IgD-negative memory B cell (primary cell): ENCODE measurements around the gene EIPR1. TPM values are rescaled to one million over a fixed set of nuclear protein-coding genes. Genes with fewer than 3 reads are reported as not detected.

Experiments used
- H3K27ac Mint-ChIP-seq, 3 donors: one replicate each; pipeline ENCODE4 v1.8.0; 2020 to 2022; ENCODE audit warnings: mild to moderate bottlenecking in 3 of 3, mixed read lengths in 3 of 3, moderate library complexity in 1 of 3
- H3K27me3 Mint-ChIP-seq: one replicate; pipeline ENCODE4 v1.8.0; 2021; ENCODE audit warnings: mixed read lengths
- H3K36me3 Mint-ChIP-seq: one replicate; pipeline ENCODE4 v1.8.0; 2020; ENCODE audit warnings: mild to moderate bottlenecking, mixed read lengths
- H3K4me1 Mint-ChIP-seq, 3 donors: one replicate each; pipeline ENCODE4 v1.8.0; 2020 to 2022; ENCODE audit warnings: mixed read lengths in 3 of 3, mild to moderate bottlenecking in 1 of 3
- H3K4me3 Mint-ChIP-seq, 4 donors: one replicate each; pipeline ENCODE4 v1.8.0; 2020 to 2022; ENCODE audit warnings: mild to moderate bottlenecking in 4 of 4, mixed read lengths in 4 of 4, moderate library complexity in 3 of 4
- H3K9me3 Mint-ChIP-seq, 3 donors: one replicate each; pipeline ENCODE4 v1.8.0; 2020 to 2021; ENCODE audit warnings: mixed read lengths in 3 of 3, mild to moderate bottlenecking in 1 of 3
- polyA plus RNA-seq: library from polyadenylated mRNA; unstranded; fragments of 300-500 nt; fragmentation: Illumina TruSeq; gene quantifications from one replicate; pipeline ENCODE4 v1.2.3, GENCODE V29; 2021

Gene EIPR1
- polyA plus RNA-seq, 1 donor from 2014 or later: 41.5 TPM

DNA sequence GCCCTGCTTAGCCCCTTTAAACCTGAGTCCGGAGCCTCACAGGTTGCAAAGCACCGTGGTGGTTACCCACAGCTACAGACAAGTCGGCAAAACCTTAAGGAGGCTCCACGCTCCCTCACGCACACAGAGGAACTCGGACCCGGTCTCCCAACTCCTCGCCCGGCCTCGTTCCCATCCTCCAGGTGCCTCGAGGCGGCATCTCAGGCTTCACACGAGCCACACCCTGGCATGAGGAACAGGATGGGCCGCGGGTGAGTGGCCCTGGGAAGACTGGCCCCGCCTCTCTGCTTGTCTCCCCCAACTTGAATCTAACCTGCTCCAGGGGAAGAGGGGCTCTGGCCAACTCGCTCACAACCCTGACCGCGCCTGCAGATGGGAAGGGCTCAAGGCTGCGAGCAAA lies 97.4 kb downstream of the EIPR1 start:
- peaks cover 18% of the 10 kb centered on the region for H3K36me3 Mint-ChIP-seq
- no peaks in the 10 kb centered on the region for H3K27me3 Mint-ChIP-seq
- H3K4me3 Mint-ChIP-seq: no peak overlapping the region
- H3K4me1 Mint-ChIP-seq: peaks cover 0 to 6% (median 0%) of the 10 kb centered on the region in 3 donors
- no peak overlapping the region for H3K27ac Mint-ChIP-seq
- peaks cover 3 to 10% (median 3%) of the 10 kb centered on the region in 3 donors for H3K9me3 Mint-ChIP-seq

DNA sequence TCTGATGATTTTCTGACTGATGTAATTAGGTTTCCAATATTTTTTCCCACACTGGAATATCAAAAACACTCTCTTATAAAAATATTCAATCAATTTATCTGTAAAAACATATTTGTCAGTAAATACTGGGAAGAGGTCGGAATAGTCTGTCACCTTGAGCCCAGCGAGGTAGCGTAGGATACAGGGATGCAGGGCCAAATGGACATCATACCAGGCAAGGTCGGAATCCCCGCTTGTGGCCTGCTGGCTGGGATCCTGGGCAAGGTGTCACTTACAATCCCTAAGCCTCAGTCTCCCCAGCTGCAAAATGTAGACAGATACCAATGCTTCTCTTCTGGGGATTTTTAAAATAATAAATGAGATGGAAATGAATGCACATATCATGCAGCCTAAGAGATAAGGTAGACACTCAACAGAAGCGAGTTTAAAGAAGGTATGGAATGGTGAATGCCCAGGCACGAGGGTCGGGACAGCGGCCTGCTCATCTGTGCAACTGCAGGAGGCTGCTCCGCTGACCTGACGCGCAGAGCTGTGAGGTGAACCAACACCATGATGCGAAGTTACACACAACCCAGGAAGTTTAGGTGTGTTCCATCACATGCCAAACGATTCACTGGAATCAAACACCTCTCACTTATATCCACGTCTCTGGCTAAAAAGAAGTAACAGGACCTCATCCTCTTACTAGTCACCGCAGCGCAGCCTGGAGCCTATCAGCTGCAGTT lies 98.2 kb downstream of the EIPR1 start:
- no peak overlapping the region for H3K27ac Mint-ChIP-seq
- no peak overlapping the region for H3K4me3 Mint-ChIP-seq
- H3K27me3 Mint-ChIP-seq: no peaks in the 10 kb centered on the region
- H3K9me3 Mint-ChIP-seq: peaks cover 3 to 15% (median 8%) of the 10 kb centered on the region in 3 donors
- H3K36me3 Mint-ChIP-seq: peaks cover 22% of the 10 kb centered on the region
- peaks cover 0 to 4% (median 0%) of the 10 kb centered on the region in 3 donors for H3K4me1 Mint-ChIP-seq

DNA sequence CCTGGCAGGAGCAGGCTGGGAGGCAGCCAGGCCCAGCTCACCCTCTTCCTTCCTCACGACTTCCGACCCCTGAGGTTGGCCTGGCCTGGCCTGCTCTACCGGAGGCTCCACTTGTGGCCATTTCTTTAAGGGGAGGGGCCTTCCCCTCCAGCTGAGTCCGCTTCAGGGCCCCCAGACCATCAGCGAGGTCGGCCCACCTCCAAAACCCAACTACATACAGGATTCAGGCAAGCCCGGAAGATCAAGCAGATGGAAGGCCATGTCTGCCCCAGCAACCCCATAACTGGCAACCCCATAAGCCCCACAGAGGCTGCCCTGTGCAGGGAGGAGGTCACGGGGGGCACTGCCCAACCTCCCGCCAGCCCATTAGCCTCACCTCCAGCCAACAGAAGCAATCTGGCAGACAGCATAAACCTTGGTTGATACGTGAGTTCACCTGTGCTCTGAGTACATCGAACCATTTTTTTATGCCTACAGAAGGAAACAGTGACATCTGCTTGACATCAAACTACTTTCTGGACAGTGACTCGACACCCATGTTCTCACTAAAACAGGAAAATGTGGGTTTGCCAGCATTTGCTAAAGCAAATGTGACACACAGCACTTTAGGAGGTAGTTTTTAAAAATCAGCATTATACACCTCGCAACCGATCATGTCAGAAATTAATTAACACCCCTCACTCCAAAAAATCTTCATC lies 98.9 kb downstream of the EIPR1 start:
- peaks cover 0 to 4% (median 0%) of the 10 kb centered on the region in 3 donors for H3K4me1 Mint-ChIP-seq
- H3K4me3 Mint-ChIP-seq: no peak overlapping the region
- H3K27me3 Mint-ChIP-seq: no peaks in the 10 kb centered on the region
- H3K36me3 Mint-ChIP-seq: peaks cover 26% of the 10 kb centered on the region
- no peak overlapping the region for H3K27ac Mint-ChIP-seq
- peaks cover 4 to 15% (median 8%) of the 10 kb centered on the region in 3 donors for H3K9me3 Mint-ChIP-seq

DNA sequence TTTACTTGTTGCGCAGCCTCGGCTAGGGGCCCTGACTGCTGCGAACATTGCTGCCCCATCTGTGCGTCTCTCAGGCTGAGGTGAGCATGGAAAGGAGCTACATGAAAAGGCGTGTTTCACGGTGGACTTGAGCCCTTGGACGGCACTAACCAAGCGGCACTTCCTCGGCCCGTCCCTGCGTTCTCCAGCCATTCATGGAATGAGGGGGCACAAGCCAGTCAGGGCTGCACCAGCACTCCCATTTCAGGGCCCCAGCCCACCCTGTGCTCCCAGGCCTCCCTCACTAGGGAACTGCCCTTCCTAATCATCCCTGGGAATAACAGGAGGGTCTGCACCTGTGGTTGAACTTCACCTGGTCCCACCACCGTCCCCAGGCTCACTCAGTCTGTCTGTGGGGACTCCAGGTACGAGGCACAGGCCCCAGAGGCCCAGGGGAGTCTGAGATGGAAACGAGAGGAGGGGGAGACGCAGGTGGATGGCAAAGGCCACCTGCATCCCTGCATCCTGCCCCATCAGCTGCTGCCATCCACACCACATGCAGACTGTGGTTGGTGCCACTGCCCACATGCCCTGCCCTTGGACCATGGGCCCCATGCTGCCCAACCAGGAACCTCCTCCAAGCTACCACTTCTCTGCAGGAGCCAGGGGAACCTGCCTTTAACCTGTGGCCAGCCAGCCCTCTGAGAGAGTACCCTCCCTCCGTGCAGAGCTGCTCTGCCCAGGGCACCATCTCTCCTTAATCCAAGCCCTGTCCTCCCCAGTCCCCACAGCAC lies 99.7 kb downstream of the EIPR1 start:
- H3K27me3 Mint-ChIP-seq: no peaks in the 10 kb centered on the region
- peaks cover 4 to 15% (median 8%) of the 10 kb centered on the region in 3 donors for H3K9me3 Mint-ChIP-seq
- peaks cover 0 to 3% (median 0%) of the 10 kb centered on the region in 3 donors for H3K4me1 Mint-ChIP-seq
- peaks cover 26% of the 10 kb centered on the region for H3K36me3 Mint-ChIP-seq
- peak overlapping the region in 1 of 4 donors; percentile 16 for H3K4me3 Mint-ChIP-seq
- no peak overlapping the region for H3K27ac Mint-ChIP-seq

DNA sequence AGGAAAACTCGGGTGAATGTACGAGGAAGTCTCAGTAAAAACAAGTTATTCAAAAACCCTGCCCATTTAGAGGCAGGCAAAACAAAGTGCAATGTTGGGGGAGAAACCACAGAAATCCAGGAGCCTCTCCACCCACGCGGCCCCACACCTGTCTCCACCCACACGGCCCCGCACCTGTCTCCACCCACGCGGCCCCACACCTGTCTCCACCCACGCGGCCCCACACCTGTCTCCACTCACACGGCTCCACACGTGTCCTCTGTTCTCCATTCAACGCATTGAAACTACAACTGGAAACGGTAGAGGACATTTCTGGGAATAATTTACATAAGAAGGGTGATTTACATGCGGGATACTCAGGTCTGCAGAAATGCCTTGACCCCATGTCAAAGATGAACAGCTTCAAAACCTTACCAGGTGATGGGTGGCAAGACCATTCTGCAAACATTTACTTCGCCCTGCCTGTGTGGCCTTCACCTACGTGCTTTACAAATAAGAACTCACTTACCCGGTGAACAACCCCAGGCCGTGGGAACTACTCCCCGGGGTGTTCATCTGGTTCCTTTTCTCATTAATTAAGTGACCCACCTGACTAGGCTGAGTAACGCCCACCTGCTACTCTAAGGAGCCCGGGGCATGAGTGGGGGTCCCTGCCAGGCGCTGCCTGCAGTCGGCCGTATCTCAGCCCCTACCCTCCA lies 100.4 kb downstream of the EIPR1 start:
- Mint-ChIP-seq H3K4me3 (no peak overlapping the region), H3K4me1 (no peaks in the 10 kb centered on the region), H3K27me3 (no peaks in the 10 kb centered on the region), H3K36me3 (peaks cover 24% of the 10 kb centered on the region), H3K9me3 (peaks cover 4 to 15% (median 8%) of the 10 kb centered on the region in 3 donors), H3K27ac (no peak overlapping the region)

DNA sequence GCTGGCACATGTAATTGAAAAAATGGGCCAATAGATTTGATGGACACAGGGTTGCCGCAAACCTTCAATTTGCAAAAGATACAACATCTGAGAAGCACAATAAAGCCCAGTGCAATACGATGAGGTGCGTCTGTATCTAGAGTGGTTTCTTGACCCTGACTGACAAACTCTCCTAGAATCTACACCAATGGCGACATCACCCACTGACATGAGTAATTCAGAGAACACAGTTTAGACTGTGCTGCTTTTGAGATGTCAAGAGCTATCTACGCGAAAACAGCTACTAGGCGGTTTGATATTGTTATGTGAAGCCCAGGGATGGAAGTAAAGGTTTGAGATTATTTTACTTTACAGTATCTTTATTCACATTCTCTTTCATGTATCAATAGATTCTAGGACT lies 104.9 kb downstream of the EIPR1 start:
- Mint-ChIP-seq H3K36me3 (peaks cover 27% of the 10 kb centered on the region), H3K4me1 (no peaks in the 10 kb centered on the region), H3K9me3 (peaks cover 4 to 15% (median 8%) of the 10 kb centered on the region in 3 donors), H3K27ac (no peak overlapping the region), H3K27me3 (no peaks in the 10 kb centered on the region), H3K4me3 (no peak overlapping the region)

DNA sequence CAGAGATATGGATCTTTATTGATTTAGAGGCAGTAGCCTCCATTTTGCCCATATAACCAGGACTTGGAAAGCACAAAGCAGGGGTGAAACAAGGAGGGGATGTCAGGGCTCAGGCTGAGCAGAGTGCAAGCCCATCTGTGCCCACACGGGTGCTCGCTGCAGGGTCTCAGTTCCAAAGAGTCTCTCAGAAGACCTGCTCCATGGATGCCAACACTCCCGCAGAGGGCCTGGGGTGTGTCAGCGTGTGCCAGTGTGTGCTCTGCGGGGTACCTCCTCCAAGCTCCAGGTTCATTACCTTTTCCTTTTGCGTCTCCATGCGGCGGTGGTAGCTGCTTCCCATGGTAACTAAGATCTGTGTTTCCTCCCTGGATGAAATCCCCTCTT lies 107.5 kb downstream of the EIPR1 start:
- peaks cover 1 to 4% (median 4%) of the 10 kb centered on the region in 3 donors for H3K9me3 Mint-ChIP-seq
- H3K4me1 Mint-ChIP-seq: peaks cover 0 to 1% (median 0%) of the 10 kb centered on the region in 3 donors
- peaks cover 19% of the 10 kb centered on the region for H3K36me3 Mint-ChIP-seq
- no peaks in the 10 kb centered on the region for H3K27me3 Mint-ChIP-seq
- no peak overlapping the region for H3K27ac Mint-ChIP-seq
- no peak overlapping the region for H3K4me3 Mint-ChIP-seq

DNA sequence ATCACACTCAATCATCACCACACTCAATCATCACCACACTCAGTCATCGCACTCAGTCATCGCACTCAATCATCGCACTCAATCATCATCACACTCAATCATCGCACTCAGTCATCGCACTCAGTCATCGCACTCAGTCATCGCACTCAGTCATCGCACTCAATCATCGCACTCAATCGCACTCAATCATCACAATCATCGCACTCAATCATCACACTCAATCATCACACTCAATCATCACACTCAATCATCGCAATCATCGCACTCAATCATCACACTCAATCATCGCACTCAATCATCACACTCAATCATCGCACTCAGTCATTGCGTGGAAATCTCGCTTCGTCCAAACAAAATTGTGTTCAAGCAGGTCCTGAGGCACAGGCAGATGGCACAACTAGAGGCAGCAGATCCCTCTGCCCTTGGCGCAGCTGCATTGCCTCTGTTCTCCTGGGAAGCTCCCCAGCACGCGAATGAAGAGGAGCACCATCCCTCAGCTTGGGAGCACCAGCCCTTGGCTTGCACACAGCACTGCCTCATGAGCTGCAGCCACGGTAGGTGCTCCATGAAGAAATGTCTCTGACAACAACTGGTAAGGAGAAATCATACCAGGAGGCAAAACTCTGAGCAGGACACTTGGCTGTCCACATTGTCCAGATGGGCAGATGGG lies 108.1 kb downstream of the EIPR1 start:
- Mint-ChIP-seq H3K4me1 (peaks cover 0 to 1% (median 0%) of the 10 kb centered on the region in 3 donors), H3K36me3 (peaks cover 16% of the 10 kb centered on the region), H3K4me3 (no peak overlapping the region), H3K27ac (no peak overlapping the region), H3K27me3 (no peaks in the 10 kb centered on the region), H3K9me3 (peaks cover 0 to 1% (median 0%) of the 10 kb centered on the region in 3 donors)

DNA sequence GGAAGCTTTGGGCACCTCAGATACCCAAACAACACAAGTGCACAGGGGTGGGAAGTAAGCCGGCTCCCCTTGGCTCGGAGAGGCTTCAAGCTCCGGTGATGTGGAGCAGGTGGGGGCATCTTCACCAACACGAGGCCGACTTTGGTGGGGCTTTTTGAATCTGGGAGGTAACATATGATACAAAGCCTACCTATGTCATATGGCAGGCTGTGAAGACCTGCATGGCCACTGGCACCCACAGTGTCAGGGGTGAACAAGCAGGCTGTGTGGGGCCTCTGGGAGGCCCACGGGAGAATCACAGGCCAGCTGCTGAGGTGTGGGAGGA lies 109.0 kb downstream of the EIPR1 start:
- H3K36me3 Mint-ChIP-seq: peaks cover 12% of the 10 kb centered on the region
- H3K27ac Mint-ChIP-seq: no peak overlapping the region
- no peaks in the 10 kb centered on the region for H3K9me3 Mint-ChIP-seq
- peaks cover 0 to 1% (median 0%) of the 10 kb centered on the region in 3 donors for H3K4me1 Mint-ChIP-seq
- no peaks in the 10 kb centered on the region for H3K27me3 Mint-ChIP-seq
- no peak overlapping the region for H3K4me3 Mint-ChIP-seq

DNA sequence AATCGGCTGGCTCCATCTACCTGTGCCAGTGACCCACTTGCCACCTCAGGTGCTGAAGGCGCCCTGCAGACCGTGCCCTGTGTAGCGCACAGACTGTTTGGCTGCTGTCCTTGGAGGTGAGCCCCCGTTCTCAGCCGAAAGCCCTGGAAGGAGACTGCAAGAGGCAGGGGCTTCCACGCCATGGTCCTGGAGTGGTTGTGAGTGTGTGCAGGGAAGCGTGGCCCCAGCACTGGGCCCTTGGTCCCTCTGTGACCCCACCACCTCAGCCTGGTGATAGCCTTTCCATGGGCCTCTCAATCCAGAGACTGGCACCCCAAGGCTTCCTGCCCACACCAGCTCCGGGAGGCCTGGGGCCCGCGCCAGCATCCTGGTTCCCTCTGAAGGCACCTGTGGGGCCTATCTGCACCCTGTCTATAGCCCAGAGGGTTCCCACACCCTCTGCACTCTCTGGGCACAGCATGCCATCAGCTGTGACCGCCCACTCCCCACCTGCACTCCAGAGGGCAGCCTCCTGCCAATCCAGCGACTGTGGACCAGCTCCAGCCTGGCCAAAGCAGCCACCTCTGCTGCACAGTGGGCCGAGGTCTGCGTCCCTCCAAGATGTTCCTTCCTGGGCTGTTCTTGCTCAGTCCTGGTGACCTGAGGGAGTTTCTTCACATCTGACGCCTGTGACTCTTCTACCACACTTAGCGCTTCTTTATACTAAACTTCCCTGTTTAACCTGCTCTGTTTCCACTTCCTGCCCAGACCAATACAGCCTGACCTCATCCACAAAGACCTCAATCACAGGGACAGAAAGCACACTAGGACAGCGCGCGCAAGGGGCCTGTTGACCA lies 109.5 kb downstream of the EIPR1 start:
- Mint-ChIP-seq H3K4me1 (peaks cover 0 to 1% (median 0%) of the 10 kb centered on the region in 3 donors), H3K36me3 (peaks cover 12% of the 10 kb centered on the region), H3K27ac (no peak overlapping the region), H3K9me3 (no peaks in the 10 kb centered on the region), H3K27me3 (no peaks in the 10 kb centered on the region), H3K4me3 (no peak overlapping the region)

DNA sequence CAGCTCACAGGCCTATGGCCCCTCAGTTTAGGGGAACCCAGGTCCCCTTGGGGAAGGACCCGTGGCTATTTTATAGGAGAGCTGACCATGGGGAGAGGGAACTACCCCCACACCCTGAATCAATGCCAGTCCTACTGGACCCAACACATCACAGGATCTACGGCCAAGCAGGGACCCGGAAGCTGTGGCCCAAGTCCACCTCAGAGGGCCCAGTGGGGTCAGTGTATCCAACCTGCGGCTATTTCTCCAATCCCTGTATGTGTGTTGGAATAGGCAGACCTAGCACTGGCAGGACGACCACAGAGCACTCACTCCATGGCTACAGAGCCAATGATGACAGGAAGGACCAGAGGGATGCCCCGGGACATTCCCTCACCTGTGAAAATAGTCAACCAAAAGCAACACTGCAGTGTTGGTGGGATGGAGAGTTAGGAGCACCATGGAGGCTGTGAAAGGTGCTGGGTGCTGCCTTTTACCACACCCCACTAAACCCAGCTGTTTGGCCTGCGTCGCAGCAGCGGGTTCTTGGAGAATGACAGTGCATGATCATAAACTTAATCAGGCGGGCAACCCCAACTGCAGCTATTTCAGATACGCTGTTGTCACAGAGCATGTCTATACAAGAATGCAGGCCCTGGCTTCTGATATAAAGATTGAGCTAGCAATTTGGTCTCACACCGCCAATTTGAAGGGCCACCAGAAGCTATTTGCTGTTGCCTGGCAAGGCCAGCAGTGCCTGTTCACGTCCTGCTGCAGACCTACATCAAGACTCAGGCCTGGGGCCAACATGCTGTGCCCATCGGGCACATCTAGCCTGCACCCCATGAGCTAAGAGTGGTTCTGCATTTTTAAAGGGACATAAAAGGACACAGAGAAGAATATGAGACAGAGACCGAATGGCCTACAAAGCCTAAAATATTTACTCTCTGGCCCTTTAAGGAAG lies 110.4 kb downstream of the EIPR1 start:
- Mint-ChIP-seq H3K36me3 (peaks cover 11% of the 10 kb centered on the region), H3K27ac (no peak overlapping the region), H3K4me1 (peaks cover 0 to 1% (median 0%) of the 10 kb centered on the region in 3 donors), H3K4me3 (no peak overlapping the region), H3K9me3 (no peaks in the 10 kb centered on the region), H3K27me3 (no peaks in the 10 kb centered on the region)

DNA sequence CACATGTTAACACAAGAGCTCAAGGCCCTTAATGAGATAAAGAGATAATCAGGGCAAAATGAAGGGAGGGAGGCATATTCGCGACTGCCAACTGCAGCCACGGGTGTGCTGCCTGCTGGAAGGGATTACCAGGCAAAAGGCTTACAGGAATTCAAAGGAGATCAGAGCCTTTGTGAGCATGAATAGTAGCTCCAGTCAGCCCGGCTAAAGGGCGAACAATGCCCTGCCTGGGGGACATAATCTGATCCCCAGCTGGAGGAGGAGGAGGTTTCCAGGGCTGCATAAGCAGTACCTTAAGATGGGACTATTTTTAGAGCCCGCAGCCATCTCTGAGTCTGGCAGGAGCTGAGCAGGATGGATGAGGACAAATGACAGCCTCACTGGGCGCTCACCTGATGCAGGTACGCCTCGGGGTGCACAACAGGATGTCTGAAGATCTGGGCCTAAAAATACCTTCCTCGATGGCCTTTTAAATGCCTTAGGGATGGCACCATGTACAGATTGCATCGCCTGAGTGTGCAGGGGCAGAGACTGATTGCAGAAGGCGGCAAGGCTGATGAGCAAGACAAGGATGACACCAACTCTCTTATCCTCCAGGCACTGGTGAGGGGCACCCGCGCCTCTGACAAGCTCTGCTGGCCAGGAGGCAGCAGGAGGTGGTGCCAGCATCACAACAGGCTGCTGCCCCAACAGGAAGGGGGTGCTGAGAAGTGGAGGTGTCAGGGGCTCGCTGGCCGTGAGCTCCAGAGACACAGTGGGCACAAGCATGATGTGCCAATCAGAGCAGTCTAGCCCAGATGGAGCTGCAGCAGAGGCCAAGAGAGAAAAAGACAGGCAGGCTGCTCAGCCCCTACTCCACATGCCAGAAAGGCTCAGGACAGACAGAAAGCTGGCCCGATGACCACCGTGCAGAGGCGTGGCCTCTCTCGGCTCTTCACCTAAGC lies 111.4 kb downstream of the EIPR1 start:
- Mint-ChIP-seq H3K36me3 (peaks cover 11% of the 10 kb centered on the region), H3K27me3 (no peaks in the 10 kb centered on the region), H3K4me3 (no peak overlapping the region), H3K9me3 (no peaks in the 10 kb centered on the region), H3K27ac (no peak overlapping the region), H3K4me1 (peaks cover 0 to 1% (median 0%) of the 10 kb centered on the region in 3 donors)
